Measurements from ENCODE around the gene SLC22A31.

Gene SLC22A31

GRCh38 chr16:89197033-89197632 is 3.2 kb downstream of the SLC22A31 start:
- H3K4me3 ChIP-seq (ENCODE audit: low read depth, low read length), result no peak overlapping the region
- no peak for TF ChIP-seq CTCF (IDR thresholded peaks at IDR 0.05; ENCODE audit: control insufficient read depth, extremely low read depth, insufficient read depth)
- DNase-seq (ENCODE audit: low read depth), result no peak

GRCh38 chr16:89195521-89196171 is 4.7 kb downstream of the SLC22A31 start:
- no peak overlapping the region for H3K4me3 ChIP-seq (ENCODE audit: low read depth, low read length)
- TF ChIP-seq CTCF (IDR thresholded peaks at IDR 0.05; ENCODE audit: control insufficient read depth, extremely low read depth, insufficient read depth), result no peak
- no peak for DNase-seq (ENCODE audit: low read depth)

- no peak for DNase-seq (ENCODE audit: low read depth)
- H3K4me3 ChIP-seq (ENCODE audit: low read depth, low read length), result no peak overlapping the region
- no peak for TF ChIP-seq CTCF (IDR thresholded peaks at IDR 0.05; ENCODE audit: control insufficient read depth, extremely low read depth, insufficient read depth)
These were observed 5.7 kb downstream of the SLC22A31 start for GRCh38 chr16:89194340-89195311.

- no peak overlapping the region for H3K4me3 ChIP-seq (ENCODE audit: low read depth, low read length)
- no peak for TF ChIP-seq CTCF (IDR thresholded peaks at IDR 0.05; ENCODE audit: control insufficient read depth, extremely low read depth, insufficient read depth)
- DNase-seq (ENCODE audit: low read depth), result no peak
These were observed 6.6 kb downstream of the SLC22A31 start for GRCh38 chr16:89193576-89194293.

- peak; percentile 83 for DNase-seq (ENCODE audit: low read depth)
- no peak for TF ChIP-seq CTCF (IDR thresholded peaks at IDR 0.05; ENCODE audit: control insufficient read depth, extremely low read depth, insufficient read depth)
- H3K4me3 ChIP-seq (ENCODE audit: low read depth, low read length), result no peak overlapping the region
These were observed 7.3 kb downstream of the SLC22A31 start for GRCh38 chr16:89192956-89193575.

- peak; percentile 60 for DNase-seq (ENCODE audit: low read depth)
- peak overlapping the region; percentile 60 for H3K4me3 ChIP-seq (ENCODE audit: low read depth, low read length)
These were observed 8.0 kb downstream of the SLC22A31 start for GRCh38 chr16:89192186-89192955.
